HG02763 (cell line): ENCODE results near the gene MFAP2.
"Not testable (repeated sequence)": the region's sequence is repeated elsewhere in the genome, so short reads cannot be mapped to it uniquely, and the experiment has no call there.

Experiments used
- ATAC-seq: cut with Tn5 transposase; IDR thresholded peaks from one replicate; pipeline ENCODE4 v1.9.1; 2021; ENCODE audit warnings: mild to moderate bottlenecking, moderate library complexity; ENCODE audit not compliant: unreplicated experiment

Gene MFAP2

DNA sequence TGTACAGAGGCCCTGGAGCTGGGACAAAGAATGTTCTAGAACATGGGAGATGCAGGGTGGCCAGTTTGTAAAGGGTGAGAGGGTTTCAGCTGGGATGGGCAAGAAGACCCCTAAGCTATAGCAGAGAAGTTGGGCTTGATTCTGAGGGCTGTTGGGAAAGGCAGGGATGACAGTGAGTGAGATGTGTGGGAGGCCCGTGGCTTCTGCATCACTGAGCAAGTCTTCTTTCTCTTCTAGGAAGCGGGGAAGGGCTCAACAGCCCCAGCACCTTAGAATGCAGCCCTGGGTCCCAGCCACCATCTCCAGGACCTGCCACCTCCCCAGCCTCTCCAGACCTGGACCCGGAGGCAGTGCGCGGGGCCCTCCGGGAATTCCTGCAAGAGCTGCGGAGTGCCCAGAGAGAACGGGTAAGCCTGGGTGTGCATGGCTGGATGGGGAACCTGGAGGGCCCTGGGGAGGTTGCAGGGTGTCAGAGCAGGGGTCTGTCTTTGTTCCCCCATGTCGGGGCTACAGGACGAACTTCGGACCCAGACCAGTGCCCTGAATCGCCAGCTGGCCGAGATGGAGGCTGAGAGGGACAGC is 14.8 kb downstream of the MFAP2 start:
- ATAC-seq: no peak

DNA sequence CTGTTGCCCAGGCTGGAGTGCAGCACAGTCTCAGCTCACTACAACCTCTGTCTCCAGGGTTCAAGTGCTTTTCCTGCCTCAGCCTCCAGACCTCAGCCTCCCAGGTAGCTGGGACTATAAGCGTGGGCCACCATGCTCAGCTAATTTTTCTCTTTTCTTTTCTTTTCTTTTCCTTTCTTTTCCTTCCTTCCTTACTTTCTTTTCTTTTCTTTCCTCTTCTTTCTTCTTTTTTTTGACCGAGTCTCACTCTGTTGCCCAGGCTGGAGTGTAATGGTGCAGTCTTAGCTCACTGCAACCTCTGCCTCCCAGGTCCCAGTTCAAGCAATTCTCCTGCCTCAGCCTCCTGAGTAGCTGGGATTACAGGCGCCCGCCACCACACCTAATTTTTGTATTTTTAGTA is 16.3 kb downstream of the MFAP2 start:
- ATAC-seq: not testable (repeated sequence)

DNA sequence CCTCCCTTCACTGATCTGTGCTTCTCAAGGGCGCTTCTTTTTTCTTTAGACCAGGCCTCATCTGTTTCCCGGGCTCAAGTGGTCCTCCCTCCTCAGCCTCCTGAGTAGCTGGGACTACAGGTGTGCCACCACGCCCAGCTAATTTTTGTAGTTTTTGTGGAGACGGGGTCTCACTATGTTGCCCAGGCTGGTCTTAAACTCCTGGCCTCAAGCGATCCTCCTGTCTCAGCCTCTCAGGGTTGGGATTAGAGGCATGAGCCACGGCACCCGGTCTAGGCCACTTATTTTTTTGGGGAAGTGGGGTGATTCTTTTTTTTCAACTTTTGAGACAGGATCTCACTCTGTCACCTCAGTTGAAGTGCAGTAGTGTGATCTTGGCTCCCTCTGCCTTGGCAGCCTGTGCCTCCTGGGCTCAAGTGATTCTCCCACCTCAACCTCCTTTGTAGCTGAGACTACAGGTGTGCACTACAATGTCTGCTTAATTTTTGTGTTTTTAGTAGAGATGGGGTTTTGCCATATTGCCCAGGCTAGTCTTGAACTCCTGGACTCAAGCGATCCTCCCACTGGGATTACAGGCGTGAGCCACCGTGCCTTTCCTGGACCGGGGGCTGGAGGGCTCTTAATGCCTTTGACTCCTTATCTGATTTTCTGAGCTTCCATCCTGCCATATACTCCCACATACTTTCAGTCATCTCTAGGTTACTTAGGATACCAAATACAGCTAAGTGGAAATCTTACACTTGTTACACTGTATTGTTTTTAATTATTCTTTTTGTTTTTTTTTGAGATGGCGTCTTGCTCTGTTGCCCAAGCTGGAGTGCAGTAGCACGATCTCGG is 18.9 kb downstream of the MFAP2 start:
- no peak for ATAC-seq

DNA sequence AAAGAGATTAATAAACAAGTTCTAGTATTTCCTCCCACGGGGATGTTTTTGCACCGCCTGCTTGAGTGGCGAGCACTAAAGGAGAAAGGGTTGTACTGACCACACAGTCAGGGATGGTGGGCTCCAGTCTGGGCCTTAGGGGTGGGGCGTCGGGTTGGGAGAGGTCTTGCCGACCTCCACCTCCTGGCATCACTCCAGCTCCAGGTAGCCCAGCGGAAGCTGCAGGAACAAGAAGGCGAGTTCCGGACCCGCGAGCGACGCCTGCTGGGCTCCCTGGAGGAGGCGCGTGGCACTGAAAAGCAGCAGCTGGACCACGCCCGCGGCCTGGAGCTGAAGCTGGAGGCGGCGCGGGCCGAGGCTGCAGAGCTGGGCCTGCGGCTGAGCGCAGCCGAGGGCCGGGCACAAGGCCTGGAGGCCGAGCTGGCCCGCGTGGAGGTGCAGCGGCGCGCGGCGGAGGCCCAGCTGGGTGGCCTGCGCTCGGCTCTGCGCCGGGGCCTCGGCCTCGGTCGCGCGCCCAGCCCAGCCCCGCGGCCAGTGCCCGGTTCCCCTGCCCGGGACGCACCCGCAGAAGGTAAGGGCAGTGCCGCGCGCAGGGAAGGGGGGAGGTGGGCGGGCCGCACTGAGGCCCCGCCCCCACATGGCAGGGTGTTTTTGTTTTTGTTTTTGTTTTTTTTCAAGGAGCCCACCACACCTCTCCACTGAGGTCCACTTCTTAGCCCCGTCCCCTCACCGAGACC is 19.7 kb downstream of the MFAP2 start:
- ATAC-seq: no peak

DNA sequence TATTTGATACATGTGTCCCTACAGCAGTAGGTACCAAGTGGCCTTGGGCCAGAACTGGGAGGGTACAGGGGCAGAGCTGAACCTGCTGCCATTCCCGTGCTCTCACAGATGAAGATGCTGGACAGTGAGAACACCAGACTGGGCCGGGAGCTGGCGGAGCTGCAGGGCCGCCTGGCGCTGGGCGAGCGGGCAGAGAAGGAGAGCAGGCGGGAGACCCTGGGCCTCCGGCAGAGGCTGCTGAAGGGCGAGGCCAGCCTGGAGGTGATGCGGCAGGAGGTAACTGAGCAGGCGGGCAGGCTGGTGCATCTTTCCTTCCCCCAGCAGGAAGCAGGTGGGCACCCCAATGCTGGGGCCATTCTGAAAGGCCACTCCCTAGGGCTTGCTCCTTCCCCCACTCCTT is 21.9 kb downstream of the MFAP2 start:
- ATAC-seq: no peak

- no peak for ATAC-seq
These were observed 22.7 kb downstream of the MFAP2 start for GRCh38 chr1:16957731-16958130.

- no peak for ATAC-seq
These were observed 23.6 kb downstream of the MFAP2 start for GRCh38 chr1:16956775-16957174.

GRCh38 chr1:16955186-16955585 is 25.2 kb downstream of the MFAP2 start:
- ATAC-seq: no peak

DNA sequence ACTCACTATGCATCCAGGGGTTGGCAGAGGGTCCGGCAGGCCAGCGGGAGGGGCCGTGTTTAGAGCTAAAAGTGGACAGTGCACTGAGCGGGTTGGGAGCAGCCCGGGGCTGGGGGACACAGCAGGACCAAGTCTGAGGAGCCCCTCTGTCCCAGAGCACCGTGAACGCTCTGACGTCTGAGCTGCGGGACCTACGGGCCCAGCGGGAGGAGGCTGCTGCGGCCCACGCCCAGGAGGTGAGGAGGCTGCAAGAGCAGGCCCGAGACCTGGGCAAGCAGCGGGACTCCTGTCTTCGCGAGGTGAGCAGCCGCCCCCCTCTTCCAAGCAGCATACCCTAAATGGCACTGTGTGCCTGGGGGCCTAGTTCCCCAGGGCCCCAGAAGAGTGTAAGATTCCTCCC is 25.8 kb downstream of the MFAP2 start:
- ATAC-seq: no peak

GRCh38 chr1:16952376-16952775 is 28.0 kb downstream of the MFAP2 start:
- not testable (repeated sequence) for ATAC-seq

DNA sequence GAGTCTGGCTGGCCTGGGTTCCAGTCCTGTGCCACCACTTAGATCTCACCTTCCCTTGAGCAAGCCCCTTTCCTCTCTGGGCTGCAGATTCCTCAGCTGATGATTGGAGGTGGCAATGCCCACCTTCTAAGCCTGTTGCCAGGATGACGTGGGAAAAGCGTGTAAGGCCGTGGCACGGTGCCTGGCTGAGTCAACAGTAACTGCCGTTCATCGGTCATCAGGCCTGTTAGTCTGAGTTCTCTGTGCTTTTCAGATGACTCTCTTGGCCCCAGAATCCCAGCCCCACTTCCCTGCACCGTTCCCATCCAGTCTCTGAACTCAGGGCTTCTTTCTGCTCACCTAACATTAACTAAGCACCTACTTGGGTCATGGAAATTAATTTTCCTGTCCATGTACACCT is 31.4 kb downstream of the MFAP2 start:
- ATAC-seq: not testable (repeated sequence)

DNA sequence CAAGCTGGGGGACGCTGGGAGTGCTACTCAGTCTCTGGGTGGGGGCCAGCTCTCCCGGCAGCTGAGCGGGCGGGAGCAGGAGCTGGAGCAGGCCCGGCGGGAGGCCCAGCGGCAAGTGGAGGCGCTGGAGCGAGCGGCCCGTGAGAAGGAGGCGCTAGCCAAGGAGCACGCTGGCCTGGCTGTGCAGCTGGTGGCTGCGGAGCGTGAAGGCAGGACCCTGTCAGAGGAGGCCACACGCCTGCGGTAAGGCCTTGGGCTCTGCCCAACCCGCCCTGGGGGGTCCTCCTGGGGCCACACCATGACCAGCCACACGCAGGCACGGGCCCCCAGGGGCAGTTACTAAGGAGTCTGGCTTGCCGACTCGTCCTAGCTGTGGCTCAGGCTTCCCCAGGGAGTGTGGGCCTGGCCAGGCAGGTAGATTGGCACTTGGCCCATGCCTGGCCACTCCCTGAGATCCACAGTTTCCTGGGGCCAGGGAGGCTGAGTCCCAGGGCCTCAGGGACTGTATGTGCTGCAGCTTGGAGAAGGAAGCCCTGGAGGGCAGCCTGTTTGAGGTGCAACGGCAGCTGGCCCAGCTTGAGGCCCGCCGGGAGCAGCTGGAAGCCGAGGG is 32.0 kb downstream of the MFAP2 start:
- ATAC-seq: not testable (repeated sequence)

DNA sequence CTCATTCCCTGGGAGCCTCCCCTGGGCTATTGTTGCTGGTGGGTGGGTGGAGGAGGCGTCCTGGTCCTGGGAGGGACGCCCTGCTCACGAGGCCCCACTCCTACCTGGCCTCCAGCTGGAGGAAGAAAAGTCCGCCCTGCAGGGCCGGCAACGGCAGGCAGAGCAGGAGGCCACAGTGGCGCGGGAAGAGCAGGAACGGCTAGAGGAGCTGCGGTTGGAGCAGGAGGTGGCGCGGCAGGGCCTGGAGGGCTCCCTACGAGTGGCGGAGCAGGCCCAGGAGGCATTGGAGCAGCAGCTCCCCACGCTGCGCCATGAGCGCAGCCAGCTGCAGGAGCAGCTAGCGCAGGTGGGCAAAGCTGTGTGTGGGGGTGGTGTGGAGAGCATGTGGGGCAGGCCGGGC is 33.8 kb downstream of the MFAP2 start:
- ATAC-seq: no peak

DNA sequence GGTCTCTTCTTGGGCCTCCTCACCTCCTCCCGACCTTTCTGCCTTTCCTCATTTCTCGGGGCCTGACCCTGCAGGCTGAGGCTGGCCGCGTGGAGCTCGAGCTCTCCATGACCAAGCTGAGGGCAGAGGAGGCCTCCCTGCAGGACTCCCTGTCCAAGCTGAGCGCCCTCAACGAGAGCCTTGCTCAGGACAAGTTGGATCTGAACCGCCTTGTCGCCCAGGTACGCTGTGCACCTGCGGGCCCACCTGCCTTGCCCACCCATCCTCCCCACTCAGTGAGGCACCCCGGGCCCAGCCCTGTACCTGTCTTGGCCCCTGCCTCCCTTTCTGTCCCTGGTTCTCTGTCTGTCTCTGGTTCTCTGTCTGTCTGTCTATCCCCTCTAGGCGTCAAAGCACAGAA is 34.2 kb downstream of the MFAP2 start:
- ATAC-seq: not testable (repeated sequence)

DNA sequence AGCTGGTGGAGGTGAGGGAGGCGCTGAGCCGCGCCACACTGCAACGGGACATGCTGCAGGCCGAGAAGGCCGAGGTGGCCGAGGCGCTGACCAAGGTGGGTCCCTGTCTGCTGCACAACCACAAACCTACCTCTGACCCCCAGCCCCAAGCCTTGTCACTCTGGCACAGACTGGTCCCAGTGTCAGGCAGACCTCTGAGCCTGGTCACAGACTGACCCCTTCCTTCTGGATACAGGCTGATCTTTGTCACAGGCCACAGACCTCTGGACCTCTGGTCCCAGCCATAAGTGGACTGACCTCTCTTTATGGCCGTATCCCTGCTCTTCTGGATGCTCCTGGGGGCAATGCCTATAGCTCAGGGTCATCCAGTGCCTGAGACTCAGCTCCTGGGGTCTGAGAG is 34.9 kb downstream of the MFAP2 start:
- not testable (repeated sequence) for ATAC-seq

DNA sequence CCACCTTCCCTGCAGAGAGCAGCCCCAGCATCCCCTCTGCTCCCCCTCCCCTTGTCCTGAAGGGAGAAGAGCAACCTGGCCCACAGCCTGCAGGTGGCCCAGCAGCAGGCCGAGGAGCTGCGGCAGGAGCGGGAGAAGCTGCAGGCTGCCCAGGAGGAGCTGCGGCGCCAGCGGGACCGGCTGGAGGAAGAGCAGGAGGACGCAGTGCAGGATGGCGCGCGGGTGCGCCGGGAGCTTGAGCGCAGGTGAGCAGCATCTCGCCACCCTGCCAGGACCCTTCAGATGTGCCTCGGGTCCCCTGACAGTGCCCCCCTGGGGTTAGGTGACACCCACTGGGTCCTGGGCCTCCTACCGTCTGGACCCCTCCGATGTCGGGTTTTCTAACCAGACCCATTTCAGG is 36.4 kb downstream of the MFAP2 start:
- ATAC-seq: no peak

DNA sequence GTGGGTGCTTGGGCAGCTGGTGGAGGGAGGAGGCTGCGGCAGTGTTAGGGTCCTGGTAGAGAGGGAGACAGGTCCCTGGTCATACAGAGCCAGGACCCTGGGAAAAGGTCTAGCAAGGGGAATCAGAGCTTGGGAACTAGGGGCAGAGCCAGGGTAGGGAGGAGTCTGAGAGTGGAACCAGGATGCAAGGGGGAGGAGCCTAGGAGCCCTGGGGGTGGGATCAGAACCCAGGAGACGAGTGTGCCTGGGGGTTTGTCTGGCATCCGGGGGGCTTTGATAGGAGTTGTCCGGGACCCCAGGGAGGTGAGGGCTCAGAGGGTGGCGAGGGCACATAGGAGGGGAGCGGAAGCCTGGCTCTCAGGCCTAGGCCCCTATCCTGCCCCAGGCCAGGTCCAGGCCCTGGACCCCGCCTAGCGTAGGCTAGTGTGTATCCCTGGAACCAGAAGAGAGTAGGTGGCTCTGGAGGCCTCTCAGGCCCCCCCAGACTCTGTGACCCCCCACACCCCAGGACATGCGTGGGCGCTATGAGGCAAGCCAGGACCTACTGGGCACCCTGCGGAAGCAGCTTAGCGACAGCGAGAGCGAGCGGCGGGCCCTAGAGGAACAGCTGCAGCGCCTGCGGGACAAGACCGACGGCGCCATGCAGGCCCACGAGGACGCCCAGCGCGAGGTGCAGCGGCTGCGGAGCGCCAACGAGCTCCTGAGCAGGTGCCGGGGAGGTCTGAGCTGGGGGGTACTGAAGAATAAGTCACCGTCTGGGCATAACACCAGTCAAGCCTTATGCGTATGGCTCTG is 40.8 kb downstream of the MFAP2 start:
- ATAC-seq: not testable (repeated sequence)

DNA sequence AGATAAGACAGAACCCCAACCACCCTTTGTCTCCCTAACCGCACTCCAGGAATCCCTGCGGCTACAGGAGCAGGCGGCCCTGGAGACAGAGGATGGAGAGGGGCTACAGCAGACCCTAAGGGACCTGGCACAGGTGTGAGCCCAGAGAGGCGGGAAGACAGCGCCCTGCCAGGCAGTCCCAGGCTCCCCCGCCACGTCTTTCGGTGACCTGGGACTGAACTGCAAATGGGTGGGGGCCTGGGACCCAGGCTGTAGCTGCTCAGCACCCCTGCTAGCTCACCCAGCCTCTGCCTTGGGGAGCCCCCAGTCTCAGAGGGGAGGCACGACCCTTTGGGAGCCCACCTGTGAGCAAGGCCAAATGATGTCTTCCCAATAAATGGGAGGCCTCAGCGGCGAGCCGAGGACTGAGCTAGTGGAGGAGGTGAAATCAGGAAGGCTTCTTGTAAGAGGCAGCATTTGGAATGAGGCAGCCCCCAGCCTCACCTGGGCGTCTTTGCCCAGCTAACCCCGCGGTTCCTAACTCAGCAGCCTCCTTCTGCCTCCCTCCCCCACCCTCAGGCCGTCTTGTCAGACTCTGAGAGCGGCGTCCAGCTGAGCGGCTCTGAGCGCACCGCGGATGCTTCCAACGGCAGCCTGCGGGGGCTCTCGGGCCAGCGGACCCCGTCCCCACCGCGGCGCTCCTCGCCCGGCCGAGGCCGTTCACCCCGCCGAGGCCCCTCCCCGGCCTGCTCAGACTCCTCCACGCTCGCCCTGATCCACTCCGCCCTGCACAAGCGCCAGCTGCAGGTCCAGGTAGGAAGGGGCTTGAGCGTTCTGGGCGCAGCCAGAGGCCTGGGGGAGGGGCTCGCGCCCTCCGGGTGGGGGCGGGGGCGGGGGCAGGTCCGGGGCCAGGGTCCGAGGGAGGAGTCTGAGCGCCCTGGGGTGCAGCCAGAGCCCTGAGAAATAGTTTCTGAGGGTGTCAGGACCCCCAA is 41.8 kb downstream of the MFAP2 start:
- no peak for ATAC-seq

- not testable (repeated sequence) for ATAC-seq
These were observed 43.8 kb downstream of the MFAP2 start for GRCh38 chr1:16936580-16936979.
